Calu3 (cell line): ENCODE measurements around the gene CEMIP. TPM values are rescaled to one million over a fixed set of nuclear protein-coding genes. Genes with fewer than 3 reads are reported as not detected.

Experiments
- BruUV-seq: library from RNA; stranded (reverse); fragments of 400-500 nt; replicated peaks from 2 replicates; lab custom pipeline; 2021; lab: Mats Ljungman, UMichigan
- CTCF ChIA-PET: fragments of 300-600 bp; sonication (Branson Sonifier 250); formaldehyde crosslinking; loops from one replicate; lab custom pipeline; 2022; ENCODE audit warnings: antibody characterized with exemption; lab: Charles Lee
- DNase-seq: peaks from one replicate; pipeline ENCODE4 v3.0.0; 2022
- H3K27ac Mint-ChIP-seq: one replicate; pipeline ENCODE4 v1.8.0; 2022; ENCODE audit warnings: mixed read lengths; ENCODE audit not compliant: unreplicated experiment
- H3K27me3 Mint-ChIP-seq: one replicate; pipeline ENCODE4 v1.8.0; 2022; ENCODE audit warnings: mixed read lengths; ENCODE audit not compliant: unreplicated experiment
- H3K36me3 Mint-ChIP-seq: one replicate; pipeline ENCODE4 v1.8.0; 2022; ENCODE audit warnings: mild to moderate bottlenecking, moderate library complexity, mixed read lengths; ENCODE audit not compliant: insufficient read depth, unreplicated experiment
- H3K4me1 Mint-ChIP-seq: one replicate; pipeline ENCODE4 v1.8.0; 2022; ENCODE audit warnings: mild to moderate bottlenecking, low read depth, mixed read lengths; ENCODE audit not compliant: unreplicated experiment
- H3K4me3 Mint-ChIP-seq: one replicate; pipeline ENCODE4 v1.8.0; 2022; ENCODE audit warnings: mild to moderate bottlenecking, low read depth, moderate library complexity, mixed read lengths; ENCODE audit not compliant: unreplicated experiment
- H3K9me3 Mint-ChIP-seq: one replicate; pipeline ENCODE4 v1.8.0; 2022; ENCODE audit warnings: low read depth, mixed read lengths; ENCODE audit not compliant: unreplicated experiment
- intact Hi-C: fragments of 100-400 bp; cut with micrococcal nuclease; formaldehyde crosslinking; loops from one replicate; pipeline ENCODE4 v1.10.0; 2022; ENCODE audit not compliant: unreplicated experiment
- total RNA-seq: library from RNA; stranded (reverse); gene quantifications from 2 replicates; pipeline ENCODE4 v1.2.3, GENCODE V29; 2022
- TF ChIP-seq, protein P1 (sequence below): fragments of 200-600 bp; IDR thresholded peaks from one replicate; pipeline ENCODE4 v1.8.0; 2022; ENCODE audit warnings: antibody characterized with exemption; ENCODE audit not compliant: unreplicated experiment

Gene CEMIP
- total RNA-seq, 1 experiment from 2014 or later: 1.8 TPM

DNA sequence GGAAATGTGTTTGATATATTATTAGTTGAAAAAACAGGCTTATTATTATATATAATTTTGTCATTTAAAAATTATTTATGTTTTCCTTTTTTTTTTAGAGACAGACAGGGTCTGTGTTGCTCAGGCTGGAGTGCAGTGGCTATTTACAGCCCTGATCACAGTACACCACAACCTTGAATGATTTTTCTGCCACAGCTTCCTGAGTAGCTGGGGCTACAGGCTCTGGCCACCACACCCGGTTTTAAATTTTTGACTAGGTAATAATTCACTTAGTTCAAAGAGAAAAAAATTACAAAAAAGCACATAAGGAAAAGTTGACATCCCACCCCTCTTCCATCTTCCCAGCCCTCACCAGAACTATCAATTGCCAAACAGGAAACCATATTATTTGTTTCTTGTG lies 4.7 kb upstream of the CEMIP start:
- CTCF ChIA-PET: interaction anchor here (4.0 to 7.1 kb wide), 2 partner anchors 115 to 207 kb away, joined by 68 to 151 read pairs; no protein-coding TSS in a partner anchor
- Mint-ChIP-seq H3K4me1 (peaks cover 25% of the 10 kb centered on the region), H3K9me3 (no peaks in the 10 kb centered on the region), H3K36me3 (peaks cover 7% of the 10 kb centered on the region), H3K4me3 (no peak overlapping the region), H3K27ac (no peak overlapping the region), H3K27me3 (peaks cover 5% of the 10 kb centered on the region)
- no TSS peak for BruUV-seq
- TF ChIP-seq, protein P1, sequence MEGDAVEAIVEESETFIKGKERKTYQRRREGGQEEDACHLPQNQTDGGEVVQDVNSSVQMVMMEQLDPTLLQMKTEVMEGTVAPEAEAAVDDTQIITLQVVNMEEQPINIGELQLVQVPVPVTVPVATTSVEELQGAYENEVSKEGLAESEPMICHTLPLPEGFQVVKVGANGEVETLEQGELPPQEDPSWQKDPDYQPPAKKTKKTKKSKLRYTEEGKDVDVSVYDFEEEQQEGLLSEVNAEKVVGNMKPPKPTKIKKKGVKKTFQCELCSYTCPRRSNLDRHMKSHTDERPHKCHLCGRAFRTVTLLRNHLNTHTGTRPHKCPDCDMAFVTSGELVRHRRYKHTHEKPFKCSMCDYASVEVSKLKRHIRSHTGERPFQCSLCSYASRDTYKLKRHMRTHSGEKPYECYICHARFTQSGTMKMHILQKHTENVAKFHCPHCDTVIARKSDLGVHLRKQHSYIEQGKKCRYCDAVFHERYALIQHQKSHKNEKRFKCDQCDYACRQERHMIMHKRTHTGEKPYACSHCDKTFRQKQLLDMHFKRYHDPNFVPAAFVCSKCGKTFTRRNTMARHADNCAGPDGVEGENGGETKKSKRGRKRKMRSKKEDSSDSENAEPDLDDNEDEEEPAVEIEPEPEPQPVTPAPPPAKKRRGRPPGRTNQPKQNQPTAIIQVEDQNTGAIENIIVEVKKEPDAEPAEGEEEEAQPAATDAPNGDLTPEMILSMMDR: no peak
- no peak for DNase-seq
- intact Hi-C loops: no loop called here

DNA sequence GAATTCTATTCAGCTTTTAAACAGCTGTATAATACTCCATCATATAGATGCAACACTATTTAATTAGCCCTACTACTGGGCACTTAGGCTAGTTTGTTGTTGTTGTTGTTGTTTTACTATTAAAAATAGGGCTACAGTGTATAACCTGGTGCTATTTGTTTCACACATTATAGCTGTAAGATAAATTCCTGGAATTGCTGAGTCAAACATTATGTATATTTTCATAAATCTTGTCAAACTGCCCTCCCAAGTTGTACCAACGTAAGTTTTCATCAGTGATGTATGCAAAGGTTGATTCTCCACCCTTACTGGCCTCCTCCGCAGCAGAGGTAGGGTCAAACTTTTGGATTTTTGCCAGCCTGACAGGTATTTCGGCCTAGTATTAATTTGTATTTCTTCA lies 3.8 kb upstream of the CEMIP start:
- Mint-ChIP-seq H3K9me3 (no peaks in the 10 kb centered on the region), H3K27me3 (peaks cover 14% of the 10 kb centered on the region), H3K4me1 (peaks cover 30% of the 10 kb centered on the region), H3K4me3 (no peak overlapping the region), H3K27ac (no peak overlapping the region), H3K36me3 (peaks cover 16% of the 10 kb centered on the region)
- intact Hi-C loops: loop anchor here (5.0 kb wide), 1 partner anchor 68 kb away; no protein-coding TSS in a partner anchor
- no peak for DNase-seq
- no TSS peak for BruUV-seq
- CTCF ChIA-PET: interaction anchor here (1.5 to 7.1 kb wide), 5 partner anchors 71 to 208 kb away, joined by 5 to 151 read pairs (median 29); partner anchors contain the start of gene ABHD17C
- TF ChIP-seq, protein P1: no peak

DNA sequence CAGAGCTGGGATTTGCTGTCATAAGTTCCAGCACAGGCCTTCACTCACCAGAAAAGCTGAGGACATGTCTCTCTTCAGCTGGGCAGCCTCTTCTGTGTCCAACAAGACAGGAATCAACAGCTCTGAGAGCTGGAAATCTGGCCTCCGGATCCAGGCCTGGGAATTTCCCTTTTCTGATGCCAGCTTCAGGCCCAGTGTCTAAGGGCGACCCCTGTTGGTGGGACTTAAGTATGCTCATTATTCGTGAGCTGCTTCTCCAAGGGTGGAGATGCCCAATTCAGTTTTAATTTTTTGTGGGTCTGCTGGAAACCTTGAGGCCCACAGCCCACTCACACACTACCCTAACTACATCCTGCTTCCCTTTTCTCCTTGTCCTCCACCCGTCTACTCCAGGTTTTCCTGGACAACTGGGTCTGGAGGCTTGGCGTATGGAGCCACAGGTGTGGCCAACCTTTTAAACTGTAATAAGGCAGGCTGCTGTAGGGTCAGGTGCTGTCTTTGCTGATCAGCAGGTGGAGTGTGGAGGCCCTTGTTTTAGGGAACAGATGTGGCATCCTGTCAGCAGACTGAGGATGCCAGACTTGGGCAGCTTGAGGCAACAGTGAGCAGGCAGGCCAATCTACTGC lies 2.6 kb upstream of the CEMIP start:
- CTCF ChIA-PET: interaction anchor here (0.8 to 7.1 kb wide), 30 partner anchors 9 to 489 kb away, joined by 3 to 151 read pairs (median 4); partner anchors contain the start of gene ABHD17C
- DNase-seq: peak; percentile 90
- intact Hi-C loops: loop anchor here (1.0 to 5.0 kb wide), 6 partner anchors 69 to 321 kb away; no protein-coding TSS in a partner anchor
- H3K4me3 Mint-ChIP-seq: no peak overlapping the region
- H3K36me3 Mint-ChIP-seq: peaks cover 20% of the 10 kb centered on the region
- peaks cover 26% of the 10 kb centered on the region for H3K27me3 Mint-ChIP-seq
- TF ChIP-seq, protein P1: peak; percentile 77
- BruUV-seq: no TSS peak
- no peaks in the 10 kb centered on the region for H3K9me3 Mint-ChIP-seq
- peaks cover 36% of the 10 kb centered on the region for H3K4me1 Mint-ChIP-seq
- H3K27ac Mint-ChIP-seq: no peak overlapping the region

DNA sequence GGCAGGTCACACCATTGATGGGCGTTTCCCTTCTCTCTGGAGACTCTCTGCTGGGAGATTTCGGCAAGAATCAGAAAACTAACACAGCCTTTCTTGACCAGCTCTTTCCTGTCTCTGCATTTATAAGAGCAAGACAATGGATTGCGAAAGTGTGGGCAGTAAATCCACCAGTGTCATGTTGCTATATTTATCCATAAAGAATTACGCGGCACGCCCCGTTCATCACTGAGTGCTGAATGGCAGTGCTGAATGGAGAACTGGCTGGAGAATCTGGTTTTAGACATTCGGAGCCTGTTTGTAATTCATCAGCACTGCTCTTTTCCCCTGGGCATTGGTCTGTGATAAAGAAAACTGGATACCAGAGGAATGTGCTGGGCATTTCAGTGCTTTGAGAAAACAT lies 2.0 kb upstream of the CEMIP start:
- H3K27me3 Mint-ChIP-seq: peaks cover 32% of the 10 kb centered on the region
- peaks cover 36% of the 10 kb centered on the region for H3K4me1 Mint-ChIP-seq
- CTCF ChIA-PET: interaction anchor here (0.8 to 7.1 kb wide), 26 partner anchors 25 to 329 kb away, joined by 3 to 151 read pairs (median 4); partner anchors contain the start of gene ABHD17C
- H3K27ac Mint-ChIP-seq: no peak overlapping the region
- H3K4me3 Mint-ChIP-seq: no peak overlapping the region
- DNase-seq: no peak
- no TSS peak for BruUV-seq
- intact Hi-C loops: loop anchor here (5.0 kb wide), 1 partner anchor 70 kb away; no protein-coding TSS in a partner anchor
- H3K36me3 Mint-ChIP-seq: peaks cover 20% of the 10 kb centered on the region
- TF ChIP-seq, protein P1: no peak
- H3K9me3 Mint-ChIP-seq: no peaks in the 10 kb centered on the region
